Fibroblast of skin of left biceps (primary cell): ENCODE results near the gene GPX8.

ENCODE experiments used
- DNase-seq, 2 experiments: peaks; one replicate each; pipeline ENCODE4 v3.0.0-alpha.2; 2013; ENCODE audit warnings: low read depth in 2 of 2

GPX8 gene

DNA sequence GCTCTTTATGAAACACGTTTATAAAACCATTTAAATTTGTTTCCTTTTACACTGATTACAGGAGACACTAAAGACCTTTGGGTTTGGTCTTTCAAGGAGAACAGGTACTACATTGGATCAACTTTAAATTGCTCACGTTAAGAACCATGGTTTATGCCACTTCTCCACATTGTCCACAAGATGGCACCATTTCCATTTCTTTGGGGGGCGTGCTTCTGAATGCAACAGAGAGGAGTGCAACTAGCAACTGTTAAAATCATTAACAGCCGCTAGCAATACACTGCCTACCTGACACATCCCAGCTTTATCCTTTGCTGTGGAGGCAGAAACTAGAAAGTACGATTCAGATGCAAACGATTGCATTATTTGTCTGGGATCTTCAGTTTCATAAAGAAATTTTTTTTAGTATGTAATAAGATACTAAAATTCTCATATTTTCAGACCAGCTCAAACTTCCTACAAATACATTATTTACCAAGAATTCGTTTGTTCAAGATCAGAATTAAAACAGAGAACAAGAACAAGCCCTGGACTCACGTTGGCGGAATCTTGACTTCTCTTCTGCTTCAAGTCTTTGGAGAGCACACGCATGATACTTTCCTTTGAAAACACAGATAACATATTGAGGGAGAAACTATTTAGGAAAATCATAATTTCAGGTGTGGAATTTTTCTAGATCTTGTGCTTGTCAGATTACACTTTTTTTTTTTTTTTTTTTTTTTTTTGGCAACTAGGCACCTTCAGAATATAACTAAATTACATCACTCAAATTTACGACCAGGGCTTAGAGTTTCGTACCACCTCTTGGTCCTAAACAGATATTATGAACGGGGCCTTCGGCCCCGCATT lies 12.3 kb downstream of the GPX8 start:
- peak in 1 of 2 experiments; percentile 51 for DNase-seq

DNA sequence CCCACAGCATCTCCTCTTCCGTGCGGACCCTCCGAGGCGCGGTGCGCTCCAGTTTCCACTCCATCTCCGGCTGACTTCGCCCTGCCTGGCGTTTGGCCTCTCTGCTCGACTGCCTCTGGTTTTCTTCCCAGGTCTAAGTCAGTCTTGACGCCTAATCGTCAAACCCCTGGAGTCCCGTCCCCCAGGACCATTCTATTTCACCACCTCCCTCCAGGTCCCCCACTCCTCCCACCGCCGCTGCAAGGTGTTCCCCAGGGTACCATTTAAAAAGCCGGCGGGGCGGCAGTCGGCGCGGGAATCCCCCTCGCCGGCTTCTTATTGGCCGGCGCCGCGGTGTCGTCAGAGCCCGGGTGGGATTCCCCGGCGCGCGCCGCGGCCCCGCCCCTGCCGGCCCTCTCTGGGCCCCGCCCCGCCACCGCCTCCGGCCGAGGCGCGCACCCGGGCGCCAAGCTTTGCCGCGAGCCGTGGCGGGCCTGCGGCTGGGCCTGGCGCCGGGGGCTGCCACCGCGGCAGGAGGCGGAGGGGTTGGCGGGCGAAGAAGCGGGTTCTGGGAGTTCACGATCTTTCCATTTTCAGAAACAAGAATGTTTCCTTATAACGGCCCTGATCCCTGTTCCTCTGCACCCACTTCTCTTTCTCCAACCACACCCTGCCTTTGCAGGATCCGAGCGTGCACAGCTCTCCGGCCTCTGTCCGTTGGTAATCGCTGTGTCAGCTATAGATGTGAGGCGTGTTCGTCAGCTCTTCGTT lies 13.1 kb downstream of the GPX8 start, which contains the start of gene CDC20B:
Gene CDC20B, minus strand, starts transcription at position 241 of the 750 bp plus-strand sequence. Its CDS starts 177 bp downstream, at position 64.
- no peak for DNase-seq

DNA sequence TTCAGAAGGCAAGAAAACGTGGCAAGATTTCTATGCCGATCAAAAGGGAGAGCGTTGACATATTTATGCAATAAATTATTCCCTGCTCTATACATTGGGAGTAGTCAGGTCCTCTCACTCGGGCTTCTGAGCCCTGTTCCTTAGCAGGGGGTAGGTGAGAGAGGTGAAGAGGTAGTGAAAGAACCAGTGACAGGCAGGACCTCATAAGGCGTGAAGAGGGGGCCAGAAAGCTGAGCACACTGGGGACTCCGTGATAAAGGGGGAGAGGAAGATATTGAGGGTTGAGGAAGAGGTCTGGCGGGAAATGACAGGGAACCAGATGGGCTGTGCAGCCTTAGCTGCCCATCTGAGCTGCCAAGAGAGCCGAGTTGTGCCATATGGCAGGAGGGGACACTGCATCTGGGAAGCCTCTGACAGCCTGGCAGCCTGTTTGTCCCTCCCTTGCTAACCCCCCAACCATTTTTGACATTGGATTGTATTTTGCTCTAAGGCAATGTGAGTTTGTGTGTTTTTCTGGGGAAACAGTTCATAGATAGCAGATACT lies 13.8 kb downstream of the GPX8 start:
- no peak for DNase-seq

DNA sequence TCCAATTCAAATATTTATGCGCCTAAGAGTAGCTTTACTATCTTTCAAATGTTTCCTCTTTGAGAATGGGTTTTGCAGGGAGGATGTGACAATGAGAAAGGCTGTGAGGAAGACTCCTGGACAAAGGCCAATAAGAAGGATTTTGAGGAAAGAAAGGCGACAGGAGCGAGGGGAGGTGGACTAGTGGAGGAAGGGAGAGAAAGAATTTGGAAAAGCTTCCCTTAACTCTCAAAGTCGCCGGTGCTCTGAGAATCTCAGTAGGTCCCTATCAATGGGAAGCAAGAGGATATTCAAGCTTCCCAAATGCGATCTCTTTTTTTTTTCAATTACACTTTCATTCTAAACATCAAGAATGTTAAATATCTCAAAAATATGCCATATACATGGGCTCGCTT lies 15.8 kb downstream of the GPX8 start:
- DNase-seq: no peak

DNA sequence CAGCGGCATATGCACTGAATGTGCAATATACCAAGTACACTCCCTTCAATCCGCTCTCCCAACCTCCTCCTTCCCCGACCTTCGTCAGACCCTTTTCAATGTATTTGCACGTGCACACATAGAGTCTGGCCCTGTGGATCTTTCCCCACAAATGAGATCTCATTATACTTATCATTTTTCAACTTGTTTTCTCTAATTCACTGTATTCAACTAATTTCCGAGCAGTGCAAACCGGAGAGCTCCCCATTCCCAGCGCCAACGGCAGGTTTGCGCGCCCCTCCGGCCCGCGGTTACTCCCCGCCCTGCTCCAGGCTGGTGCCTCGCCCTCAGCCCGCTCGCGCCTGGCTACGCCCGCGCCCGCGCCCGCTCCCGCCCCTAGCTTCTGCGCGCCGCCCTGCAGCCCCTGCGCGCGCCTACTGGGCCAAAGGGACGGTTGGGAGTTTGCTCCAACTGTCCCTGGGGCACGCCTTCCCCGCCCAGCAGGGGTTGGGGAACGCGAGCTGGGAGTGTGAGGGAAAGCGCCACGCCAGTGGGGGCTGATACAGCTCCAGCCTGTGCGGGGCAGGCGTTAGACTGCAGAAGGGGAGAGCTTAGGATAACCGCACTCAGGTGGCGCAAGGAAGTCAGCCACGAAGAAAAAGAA lies 16.3 kb downstream of the GPX8 start:
- DNase-seq: no peak

DNA sequence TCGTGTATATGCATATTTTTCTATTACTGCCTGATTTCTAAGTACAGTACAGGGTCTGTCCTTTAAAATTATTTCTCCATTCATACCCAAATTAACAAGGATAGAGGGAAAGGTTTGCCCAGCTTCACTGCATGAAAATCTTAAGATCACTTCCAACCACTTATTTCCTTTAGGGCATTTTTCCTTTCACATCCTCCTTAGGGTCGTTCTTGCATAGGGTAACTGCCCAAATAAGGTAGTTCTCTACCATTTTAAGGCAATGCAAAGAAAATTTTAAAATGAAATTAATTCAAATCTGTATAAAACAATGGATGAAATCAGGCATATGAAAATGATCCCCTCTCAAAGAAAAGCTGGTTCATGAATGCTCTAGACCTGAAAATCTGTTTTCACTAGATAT lies 17.1 kb downstream of the GPX8 start:
- no peak for DNase-seq

DNA sequence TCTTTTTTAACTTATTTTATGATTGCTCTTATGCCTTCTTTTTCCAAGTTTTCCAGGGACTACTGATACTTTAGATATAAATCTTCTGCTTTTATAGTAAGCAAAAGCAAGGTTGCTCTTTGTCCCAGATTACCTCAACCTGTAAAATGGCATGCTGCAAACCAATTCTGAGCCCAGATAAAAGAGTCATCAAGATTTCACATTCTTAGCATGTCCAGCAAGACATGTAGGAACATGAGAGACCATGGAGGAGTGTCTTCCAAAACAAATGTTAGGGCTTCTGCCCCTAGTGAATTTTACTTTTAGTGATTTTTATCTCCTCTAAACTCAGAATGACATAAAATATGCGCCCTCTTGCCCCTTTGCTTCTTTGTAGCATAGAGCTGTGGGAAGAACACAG lies 20.0 kb downstream of the GPX8 start:
- DNase-seq: no peak

DNA sequence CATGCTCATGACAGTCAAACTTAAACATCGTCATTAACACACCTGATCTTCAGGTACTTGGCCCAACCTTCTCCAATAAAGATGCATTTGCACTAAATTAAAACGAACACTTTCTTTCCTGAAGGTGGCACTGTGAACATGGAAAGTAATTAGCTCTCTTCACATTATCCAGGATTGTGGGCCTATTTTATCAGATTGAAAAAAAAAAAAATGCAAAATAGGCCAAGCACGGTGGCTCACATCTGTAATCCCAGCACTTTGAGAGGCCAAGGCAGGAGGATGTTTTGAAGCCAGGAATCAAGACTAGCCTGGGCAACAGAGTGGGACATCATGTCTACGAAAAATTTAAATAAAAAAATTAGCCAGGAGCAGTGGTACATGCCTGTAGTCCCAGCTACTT lies 27.4 kb downstream of the GPX8 start:
- no peak for DNase-seq

DNA sequence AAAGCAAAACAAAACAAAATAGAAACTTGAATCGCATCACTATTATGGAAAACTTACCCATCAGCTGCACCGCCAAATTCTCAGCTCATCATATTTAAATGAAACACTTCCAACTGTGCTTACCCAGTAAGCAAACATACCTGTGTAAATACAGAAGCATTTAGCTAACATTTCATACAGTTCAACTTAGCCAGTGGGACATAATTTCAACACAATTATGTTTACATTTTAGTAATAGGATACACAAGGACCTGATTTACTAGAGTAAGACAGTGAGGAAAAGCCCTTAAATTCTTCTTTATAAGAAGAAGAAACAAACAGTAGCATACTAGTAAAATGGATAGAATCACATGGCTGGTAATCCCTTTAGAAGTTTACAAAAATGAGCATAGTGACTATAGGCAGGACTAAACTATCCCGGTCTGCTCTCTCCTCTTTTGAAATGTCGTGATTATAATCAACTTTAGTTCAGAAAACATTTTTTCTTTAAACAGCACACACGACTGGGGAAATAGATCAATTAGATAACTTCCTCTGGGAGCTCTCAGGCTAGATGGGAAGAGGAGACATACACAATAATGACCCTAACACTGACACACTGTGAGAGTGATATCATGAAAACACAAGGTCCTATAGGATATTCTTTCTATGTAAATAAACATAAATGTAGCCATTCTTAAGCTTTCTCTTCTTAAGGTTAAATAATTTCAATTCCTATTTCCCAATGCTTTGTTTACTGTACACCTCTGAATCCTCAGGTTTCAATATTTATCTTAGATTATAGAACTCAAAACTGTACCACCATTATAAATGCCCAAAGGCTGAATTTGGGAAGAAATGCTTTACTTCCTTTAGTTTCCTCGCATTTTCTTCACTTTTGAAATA lies 28.9 kb downstream of the GPX8 start:
- no peak for DNase-seq

DNA sequence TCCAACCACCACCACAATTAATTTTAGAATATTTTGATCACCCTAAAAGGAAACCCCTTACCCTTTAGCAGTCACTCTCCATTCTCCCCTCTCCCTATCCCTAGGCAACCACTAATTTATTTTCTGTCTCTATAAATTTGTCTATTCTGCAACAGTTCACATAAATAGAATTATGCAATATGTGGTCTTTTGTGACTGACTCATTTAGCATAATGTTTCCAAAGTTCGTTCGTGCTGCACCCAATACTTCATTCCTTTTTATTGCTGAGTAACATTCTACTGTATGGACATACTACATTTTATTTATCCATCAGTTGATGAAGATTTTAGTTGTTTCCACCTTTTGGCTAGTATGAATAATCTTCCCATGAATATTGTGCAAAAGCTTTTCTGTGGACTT lies 31.2 kb downstream of the GPX8 start:
- DNase-seq: no peak

DNA sequence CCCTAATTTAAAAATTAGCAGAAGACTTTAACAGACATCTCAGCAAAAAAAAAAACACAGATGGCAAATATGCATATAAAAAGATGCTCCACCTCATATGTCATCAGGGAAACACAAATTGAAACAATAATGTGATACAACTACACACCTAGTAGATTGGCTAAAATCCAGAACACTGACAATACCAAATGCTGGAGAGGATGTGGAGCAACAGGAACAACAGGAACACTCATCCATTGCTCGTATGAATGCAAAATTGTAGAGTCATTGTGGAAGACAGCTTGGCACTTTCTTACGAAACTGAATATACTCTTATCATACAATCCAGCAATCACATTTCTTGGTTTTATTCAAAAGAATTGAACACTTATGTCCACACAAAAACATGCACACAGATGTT lies 45.0 kb downstream of the GPX8 start:
- no peak for DNase-seq

DNA sequence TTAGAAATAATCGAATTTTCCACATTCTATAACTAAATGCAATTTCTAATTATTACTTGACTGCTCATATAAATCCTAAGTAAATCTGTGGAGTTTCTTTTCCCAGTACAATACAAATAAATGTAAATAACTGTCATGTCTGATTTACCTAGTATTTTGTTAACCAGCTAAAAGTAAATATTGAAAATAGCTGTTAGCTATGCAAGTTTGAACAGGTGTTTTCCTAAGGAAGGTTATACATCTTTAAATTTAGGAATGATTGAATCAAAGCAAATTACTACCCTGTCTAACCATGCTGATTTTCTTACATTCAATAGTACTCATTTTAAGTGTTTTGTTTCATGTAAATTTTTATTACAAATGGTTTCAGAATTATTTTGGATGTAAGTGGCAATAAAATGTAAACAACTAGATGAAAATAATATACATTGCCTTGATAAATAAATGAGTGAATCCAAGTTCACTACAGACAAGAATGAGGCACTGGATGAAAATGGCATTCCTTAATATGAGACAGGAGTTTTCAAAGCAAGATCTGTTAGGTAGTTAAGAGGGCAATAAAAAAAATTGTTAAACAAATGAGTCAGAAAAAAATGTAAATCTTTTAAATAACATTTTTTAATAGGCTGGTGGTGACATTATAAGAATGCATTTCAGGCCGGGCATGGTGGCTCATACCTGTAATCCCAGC lies 51.4 kb downstream of the GPX8 start:
- DNase-seq: no peak
